ENCODE data around the gene AKNA. TPM values are rescaled to one million over a fixed set of nuclear protein-coding genes. Genes with fewer than 3 reads are reported as not detected.
"Not testable (repeated sequence)": the region's sequence is repeated elsewhere in the genome, so short reads cannot be mapped to it uniquely, and the experiment has no call there.

Gene AKNA
- total RNA-seq, 2 experiments from 2014 or later = 300 to 364 TPM

GRCh38 chr9:114336157-114336556 is 51.6 kb downstream of the AKNA start:
- H3K4me1 Mint-ChIP-seq = peaks cover 17% of the 10 kb centered on the region

DNA sequence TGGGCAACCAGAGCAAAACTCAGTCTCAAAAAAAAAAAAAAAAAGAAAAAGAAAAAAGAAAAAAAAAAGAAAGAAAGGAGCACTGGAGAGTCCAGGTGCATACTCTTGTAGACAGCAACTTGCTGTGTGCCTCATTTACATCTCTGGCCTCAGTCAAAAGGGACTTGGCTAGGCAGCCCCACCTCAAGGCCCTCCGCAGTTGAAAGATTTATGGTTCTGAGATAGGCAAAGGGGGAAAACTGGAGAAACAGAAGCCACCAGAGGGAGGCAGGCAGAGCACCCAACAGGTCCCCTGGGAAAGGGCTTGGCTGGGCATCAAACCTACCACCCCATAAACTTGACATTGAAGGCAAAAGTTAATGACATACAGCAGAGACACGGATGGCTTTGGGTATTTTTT is 52.0 kb downstream of the AKNA start:
- Mint-ChIP-seq H3K27me3 (no peaks in the 10 kb centered on the region), H3K9me3 (peaks cover 2% of the 10 kb centered on the region), H3K27ac (no peak overlapping the region), H3K4me1 (peaks cover 17% of the 10 kb centered on the region), H3K4me3 (no peak overlapping the region), H3K36me3 (ENCODE audit: low read depth) (peaks cover 58% of the 10 kb centered on the region)
- CTCF ChIA-PET = interaction anchor here (1.2 kb wide), 1 partner anchor 225 kb away, joined by 3 read pairs; no protein-coding TSS in a partner anchor
- no peak for DNase-seq
- POLR2A ChIA-PET = no interaction called here

More at GRCh38 chr9:114336157-114336556, 51.6 kb downstream of the AKNA start:
- Mint-ChIP-seq H3K27ac (no peak overlapping the region), H3K9me3 (peaks cover 2% of the 10 kb centered on the region), H3K27me3 (no peaks in the 10 kb centered on the region), H3K36me3 (ENCODE audit: low read depth) (peaks cover 61% of the 10 kb centered on the region), H3K4me3 (no peak overlapping the region)
- POLR2A ChIA-PET = no interaction called here
- no peak for DNase-seq
- CTCF ChIA-PET = interaction anchor here (0.9 to 1.2 kb wide), 3 partner anchors 43 to 224 kb away, joined by 3 read pairs; no protein-coding TSS in a partner anchor

GRCh38 chr9:114334490-114334889 is 53.3 kb downstream of the AKNA start:
- Mint-ChIP-seq H3K4me1 (peaks cover 10% of the 10 kb centered on the region), H3K4me3 (no peak overlapping the region), H3K27ac (no peak overlapping the region), H3K9me3 (peaks cover 2% of the 10 kb centered on the region), H3K36me3 (ENCODE audit: low read depth) (peaks cover 47% of the 10 kb centered on the region), H3K27me3 (no peaks in the 10 kb centered on the region)
- DNase-seq = no peak
- ChIA-PET CTCF (no interaction called here), POLR2A (no interaction called here)

DNA sequence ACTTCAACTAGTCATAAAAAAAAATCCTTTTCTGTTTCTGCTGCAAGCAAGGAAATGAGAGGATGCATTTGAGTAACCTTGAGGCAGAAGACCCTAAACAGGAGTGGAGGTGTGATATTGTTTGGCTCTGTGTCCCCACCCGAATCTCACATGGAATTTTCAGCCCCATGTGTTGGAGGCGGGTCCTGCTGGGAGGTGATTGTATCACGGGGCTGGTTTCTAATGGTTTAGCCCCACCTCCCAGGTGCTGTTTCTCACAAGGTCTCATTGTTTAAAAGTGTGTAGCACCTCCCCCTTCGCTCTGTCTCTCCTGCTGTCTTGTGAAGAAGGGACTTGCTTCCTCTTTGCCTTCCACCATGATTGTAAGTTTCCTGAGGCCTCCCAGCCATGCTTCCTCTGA is 54.1 kb downstream of the AKNA start:
- H3K4me1 Mint-ChIP-seq, H3K9me3 Mint-ChIP-seq, DNase-seq, CTCF ChIA-PET, H3K27ac Mint-ChIP-seq, H3K27me3 Mint-ChIP-seq, POLR2A ChIA-PET, H3K4me3 Mint-ChIP-seq: not testable (repeated sequence)
- peaks cover 40% of the 10 kb centered on the region for H3K36me3 Mint-ChIP-seq (ENCODE audit: low read depth)

- peaks cover 30% of the 10 kb centered on the region for H3K36me3 Mint-ChIP-seq (ENCODE audit: low read depth)
- H3K9me3 Mint-ChIP-seq, POLR2A ChIA-PET: not testable (repeated sequence)
Measured at GRCh38 chr9:114332474-114333040, 55.2 kb downstream of the AKNA start.

DNA sequence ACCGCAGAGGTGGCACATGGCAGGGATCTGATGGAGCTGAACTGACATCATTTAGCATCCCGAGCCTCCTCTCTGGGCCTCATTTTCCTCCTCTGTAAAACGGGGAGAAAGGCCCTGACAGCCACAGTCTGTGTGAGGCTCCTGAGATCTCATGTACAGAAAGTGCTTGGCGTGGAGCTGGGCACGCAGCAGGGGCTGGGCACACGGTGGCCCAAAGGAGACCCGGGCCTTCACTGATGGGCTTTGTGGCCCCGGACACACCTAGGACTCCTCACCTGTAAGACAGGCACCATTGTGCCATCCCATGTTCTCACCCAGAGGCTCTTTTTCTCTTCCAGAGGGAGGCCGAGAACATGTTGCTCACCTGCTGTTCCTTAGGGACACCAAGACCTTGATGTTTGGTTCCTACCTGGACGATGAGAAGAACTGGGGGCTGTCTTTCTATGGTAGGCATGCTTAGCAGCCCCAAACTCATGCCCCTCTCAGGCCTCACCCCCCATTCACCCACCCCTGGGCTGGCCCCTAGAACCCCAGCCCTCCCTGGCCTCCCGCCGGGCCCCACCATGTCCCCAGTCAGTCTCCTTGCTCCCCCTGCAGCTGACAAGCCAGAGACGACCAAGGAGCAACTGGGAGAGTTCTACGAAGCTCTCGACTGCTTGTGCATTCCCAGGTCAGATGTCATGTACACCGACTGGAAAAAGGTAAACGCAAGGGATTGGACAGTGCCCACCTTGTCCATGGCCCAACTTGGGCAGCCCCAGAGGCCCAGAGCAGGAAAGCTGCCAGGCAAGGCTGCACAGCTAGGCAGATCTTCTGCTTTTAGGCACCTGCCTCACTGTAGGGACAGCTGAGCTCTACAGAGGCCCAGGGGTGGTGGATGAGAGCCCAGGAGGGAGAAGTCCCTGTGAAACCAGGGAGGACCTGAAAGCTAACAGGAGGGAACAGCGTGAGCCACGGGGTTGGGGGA is 56.3 kb downstream of the AKNA start:
- H3K4me1 Mint-ChIP-seq, DNase-seq, H3K27me3 Mint-ChIP-seq, H3K9me3 Mint-ChIP-seq, CTCF ChIA-PET: not testable (repeated sequence)
- Mint-ChIP-seq H3K4me3 (peak overlapping the region; percentile 34), H3K36me3 (ENCODE audit: low read depth) (peaks cover 21% of the 10 kb centered on the region), H3K27ac (peak overlapping the region; percentile 75)
- POLR2A ChIA-PET = interaction anchor here (0.6 kb wide), 1 partner anchor 204 kb away, joined by 3 read pairs; no protein-coding TSS in a partner anchor

More at GRCh38 chr9:114332474-114333040, 55.2 kb downstream of the AKNA start:
- Mint-ChIP-seq H3K27ac (peak overlapping the region; percentile 41), H3K4me3 (peak overlapping the region; percentile 43)
- H3K27me3 Mint-ChIP-seq, H3K4me1 Mint-ChIP-seq, CTCF ChIA-PET, DNase-seq: not testable (repeated sequence)

- CTCF ChIA-PET = no interaction called here
- Mint-ChIP-seq H3K27me3 (no peaks in the 10 kb centered on the region), H3K27ac (no peak overlapping the region), H3K4me3 (peak overlapping the region; percentile 42), H3K36me3 (ENCODE audit: low read depth) (peaks cover 12% of the 10 kb centered on the region), H3K9me3 (peaks cover 2% of the 10 kb centered on the region), H3K4me1 (peaks cover 2% of the 10 kb centered on the region)
- no peak for DNase-seq
- POLR2A ChIA-PET = no interaction called here
Measured at GRCh38 chr9:114330636-114331035, 57.1 kb downstream of the AKNA start.

DNA sequence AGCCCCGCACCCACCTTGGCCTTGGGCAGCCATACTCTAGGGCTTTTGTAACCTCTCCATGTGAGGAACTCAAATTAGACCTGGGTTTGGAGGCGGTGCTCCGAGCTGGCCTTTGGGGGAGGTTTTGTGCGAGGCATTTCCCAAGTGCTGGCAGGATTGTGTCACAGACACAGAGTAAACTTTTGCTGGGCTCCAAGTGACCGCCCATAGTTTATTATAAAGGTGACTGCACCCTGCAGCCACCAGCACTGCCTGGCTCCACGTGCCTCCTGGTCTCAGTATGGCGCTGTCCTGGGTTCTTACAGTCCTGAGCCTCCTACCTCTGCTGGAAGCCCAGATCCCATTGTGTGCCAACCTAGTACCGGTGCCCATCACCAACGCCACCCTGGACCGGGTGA is 58.2 kb downstream of the AKNA start, which contains the start of gene ORM2:
Gene ORM2 (plus strand): TSS at position 245 of the 398 bp plus-strand sequence. CDS start 36 bp downstream, at position 281.
- H3K36me3 Mint-ChIP-seq (ENCODE audit: low read depth); H3K27ac Mint-ChIP-seq; CTCF ChIA-PET; DNase-seq; H3K4me1 Mint-ChIP-seq; POLR2A ChIA-PET; H3K9me3 Mint-ChIP-seq; H3K27me3 Mint-ChIP-seq: not testable (repeated sequence)
- peak within 1 kb of the TSS; percentile 42 for H3K4me3 Mint-ChIP-seq

GRCh38 chr9:114328937-114329624 is 58.7 kb downstream of the AKNA start:
- H3K4me1 Mint-ChIP-seq; H3K27me3 Mint-ChIP-seq; H3K4me3 Mint-ChIP-seq; H3K36me3 Mint-ChIP-seq (ENCODE audit: low read depth); H3K9me3 Mint-ChIP-seq; POLR2A ChIA-PET; H3K27ac Mint-ChIP-seq; DNase-seq: not testable (repeated sequence)
- CTCF ChIA-PET = interaction anchor here (0.6 to 1.6 kb wide), 2 partner anchors 10 to 238 kb away, joined by 3 read pairs; no protein-coding TSS in a partner anchor

DNA sequence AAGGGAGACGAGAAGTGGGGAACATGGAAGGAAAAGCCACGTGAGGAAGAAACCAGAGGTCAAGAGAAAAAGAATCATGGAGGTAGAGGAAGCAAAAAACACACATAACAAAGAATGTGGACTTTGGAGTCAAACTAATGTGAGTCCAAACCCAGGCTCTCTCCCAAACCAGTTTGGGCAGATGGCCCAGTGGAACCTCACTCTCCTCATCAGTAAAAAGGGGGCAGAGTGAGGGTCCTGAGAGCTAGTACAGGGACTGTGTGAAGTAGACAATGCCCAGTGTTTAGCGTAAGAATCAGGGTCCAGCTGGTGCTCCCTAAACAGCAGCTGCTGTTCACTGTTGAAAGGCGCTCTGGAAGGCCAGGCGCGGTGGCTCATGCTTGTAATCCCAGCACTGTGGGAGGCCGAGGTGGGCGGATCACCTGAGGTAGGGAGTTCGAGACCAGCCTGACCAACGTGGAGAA is 59.4 kb downstream of the AKNA start:
- H3K27ac Mint-ChIP-seq; POLR2A ChIA-PET; H3K4me3 Mint-ChIP-seq; H3K4me1 Mint-ChIP-seq; H3K27me3 Mint-ChIP-seq; H3K9me3 Mint-ChIP-seq; DNase-seq; H3K36me3 Mint-ChIP-seq (ENCODE audit: low read depth): not testable (repeated sequence)
- CTCF ChIA-PET = interaction anchor here (1.6 kb wide), 1 partner anchor 11 kb away, joined by 3 read pairs; no protein-coding TSS in a partner anchor

- H3K36me3 Mint-ChIP-seq (ENCODE audit: low read depth) = no peaks in the 10 kb centered on the region
- H3K27me3 Mint-ChIP-seq = no peaks in the 10 kb centered on the region
- POLR2A ChIA-PET = no interaction called here
- CTCF ChIA-PET = interaction anchor here (1.6 kb wide), 1 partner anchor 12 kb away, joined by 3 read pairs; no protein-coding TSS in a partner anchor
- H3K4me3 Mint-ChIP-seq = no peak overlapping the region
- no peaks in the 10 kb centered on the region for H3K4me1 Mint-ChIP-seq
- no peak overlapping the region for H3K27ac Mint-ChIP-seq
- H3K9me3 Mint-ChIP-seq = no peaks in the 10 kb centered on the region
- no peak for DNase-seq
Measured at GRCh38 chr9:114327749-114328148, 60.0 kb downstream of the AKNA start.

DNA sequence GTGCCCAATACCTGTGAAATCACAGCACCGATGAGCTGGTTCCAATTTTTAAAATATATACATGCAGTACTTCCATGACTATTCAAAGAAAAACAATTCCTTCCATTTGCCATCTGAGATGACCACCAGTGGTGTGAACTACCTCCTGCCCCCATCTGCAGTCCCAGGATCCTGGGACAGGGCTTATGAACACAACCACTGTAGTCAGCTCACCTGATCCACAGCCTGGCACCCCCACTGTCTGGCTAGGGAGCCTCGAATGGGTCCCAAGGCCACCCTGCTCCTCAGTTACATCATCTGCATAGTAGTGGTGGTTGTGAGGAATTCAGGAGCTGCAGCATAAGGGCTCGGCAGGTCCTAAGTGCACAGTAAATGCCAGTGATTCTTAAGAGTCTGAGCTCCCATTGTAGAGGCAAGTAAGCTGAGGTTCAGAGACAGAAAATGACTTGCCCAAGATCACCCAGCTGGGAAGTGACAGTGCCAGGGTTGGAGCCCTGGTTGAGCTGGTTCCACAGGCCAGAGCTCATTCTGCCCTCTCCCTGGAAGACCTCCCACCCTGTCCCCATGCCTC is 62.0 kb downstream of the AKNA start:
- H3K27me3 Mint-ChIP-seq; H3K4me3 Mint-ChIP-seq; H3K27ac Mint-ChIP-seq; H3K36me3 Mint-ChIP-seq (ENCODE audit: low read depth); H3K9me3 Mint-ChIP-seq; POLR2A ChIA-PET; DNase-seq; H3K4me1 Mint-ChIP-seq; CTCF ChIA-PET: not testable (repeated sequence)

All from activated CD4-positive, alpha-beta T cell treated with anti-CD3 and anti-CD28 coated beads, Interleukin-2, amount 10 ng/mL, durations not matched to agents 7 days and 5 days (primary cell).